ENCODE data around the gene GZMM.

DNA sequence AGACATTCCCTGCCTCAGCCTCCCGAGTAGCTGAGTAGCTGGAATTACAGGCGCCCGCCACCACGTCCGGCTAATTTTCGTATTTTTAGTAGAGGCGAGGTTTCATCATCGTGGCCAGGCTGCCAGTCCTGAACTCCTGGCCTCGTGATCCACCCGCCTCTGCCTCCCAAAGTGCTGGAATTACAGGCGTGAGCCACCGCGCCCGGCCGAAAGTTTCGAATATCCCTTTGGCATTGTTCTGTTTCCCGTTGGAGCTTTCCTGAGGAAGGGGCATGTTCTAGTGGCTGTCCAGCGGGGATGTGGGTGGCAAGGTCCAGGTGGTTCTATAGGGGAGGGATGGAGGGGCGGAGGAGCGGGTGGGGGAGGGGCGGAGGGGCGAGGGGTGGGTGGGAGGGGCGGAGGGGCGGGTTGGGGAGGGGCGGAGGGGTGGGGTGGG lies 26.4 kb downstream of the GZMM start:
- TF ChIP-seq, protein P1, sequence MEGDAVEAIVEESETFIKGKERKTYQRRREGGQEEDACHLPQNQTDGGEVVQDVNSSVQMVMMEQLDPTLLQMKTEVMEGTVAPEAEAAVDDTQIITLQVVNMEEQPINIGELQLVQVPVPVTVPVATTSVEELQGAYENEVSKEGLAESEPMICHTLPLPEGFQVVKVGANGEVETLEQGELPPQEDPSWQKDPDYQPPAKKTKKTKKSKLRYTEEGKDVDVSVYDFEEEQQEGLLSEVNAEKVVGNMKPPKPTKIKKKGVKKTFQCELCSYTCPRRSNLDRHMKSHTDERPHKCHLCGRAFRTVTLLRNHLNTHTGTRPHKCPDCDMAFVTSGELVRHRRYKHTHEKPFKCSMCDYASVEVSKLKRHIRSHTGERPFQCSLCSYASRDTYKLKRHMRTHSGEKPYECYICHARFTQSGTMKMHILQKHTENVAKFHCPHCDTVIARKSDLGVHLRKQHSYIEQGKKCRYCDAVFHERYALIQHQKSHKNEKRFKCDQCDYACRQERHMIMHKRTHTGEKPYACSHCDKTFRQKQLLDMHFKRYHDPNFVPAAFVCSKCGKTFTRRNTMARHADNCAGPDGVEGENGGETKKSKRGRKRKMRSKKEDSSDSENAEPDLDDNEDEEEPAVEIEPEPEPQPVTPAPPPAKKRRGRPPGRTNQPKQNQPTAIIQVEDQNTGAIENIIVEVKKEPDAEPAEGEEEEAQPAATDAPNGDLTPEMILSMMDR (IDR thresholded peaks at IDR 0.05), result no peak
- no peak for TF ChIP-seq POLR2A (IDR thresholded peaks at IDR 0.05; ENCODE audit: low read depth)
